HepG2 (cell line): ENCODE measurements around the gene USP24. TPM values are rescaled to one million over a fixed set of nuclear protein-coding genes. Genes with fewer than 3 reads are reported as not detected.
A peak's percentile ranks its signal among the peaks of the same experiment; 100 is the strongest.

Experiments
- AGO1 ChIP-seq: fragments of 200-400 bp; formaldehyde crosslinking; IDR thresholded peaks from 2 replicates; pipeline ENCODE4 v1.6.1; 2017; ENCODE audit warnings: mild to moderate bottlenecking, low read depth, low read length, moderate library complexity; ENCODE audit not compliant: poor library complexity, severe bottlenecking
- ATAD3A ChIP-seq: sonication (generic); formaldehyde crosslinking; IDR thresholded peaks from 2 replicates; pipeline ENCODE4 v1.4.0; 2020; ENCODE audit warnings: missing genetic modification reagents
- CBFB ChIP-seq: sonication (generic); formaldehyde crosslinking; IDR thresholded peaks from 2 replicates; pipeline ENCODE4 v1.4.0; 2020; ENCODE audit warnings: missing genetic modification reagents
- DZIP1 ChIP-seq: sonication (generic); formaldehyde crosslinking; IDR thresholded peaks from 2 replicates; pipeline ENCODE4 v1.5.0; 2020; ENCODE audit warnings: mild to moderate bottlenecking, missing genetic modification reagents
- ELF4 ChIP-seq: sonication (generic); formaldehyde crosslinking; IDR thresholded peaks from 2 replicates; pipeline ENCODE4 v1.5.0; 2020; ENCODE audit warnings: missing genetic modification reagents, mild to moderate bottlenecking, moderate library complexity, borderline replicate concordance
- JUNB ChIP-seq: sonication (generic); formaldehyde crosslinking; IDR thresholded peaks from 2 replicates; pipeline ENCODE4 v1.8.0; 2022; ENCODE audit warnings: missing genetic modification reagents, mild to moderate bottlenecking, borderline replicate concordance
- KLF6 ChIP-seq: IDR thresholded peaks from 2 replicates; pipeline ENCODE4 v1.8.0; 2016; ENCODE audit warnings: missing biosample characterization, missing genetic modification reagents
- MBNL3 ChIP-seq: fragments of 250-450 bp; sonication (Bioruptor Pico); conservative IDR thresholded peaks from 2 replicates; pipeline ENCODE4 v1.8.0; 2022; ENCODE audit warnings: mild to moderate bottlenecking, inconsistent platforms
- NR2F1 ChIP-seq, 2 experiments: fragments of 450-650 bp in 1 of 2; formaldehyde crosslinking in 1 of 2; IDR thresholded peaks; 2 replicates each; pipeline versions ENCODE4 v1.5.0 to v1.6.1; 2016 to 2020; ENCODE audit warnings: mild to moderate bottlenecking in 1 of 2, missing compliant biosample characterization in 1 of 2, missing genetic modification reagents in 1 of 2, moderate library complexity in 1 of 2
- PITX1 ChIP-seq: sonication (generic); formaldehyde crosslinking; IDR thresholded peaks from 2 replicates; pipeline ENCODE4 v1.5.1; 2020; ENCODE audit warnings: mild to moderate bottlenecking, missing genetic modification reagents
- RELA ChIP-seq: sonication (generic); formaldehyde crosslinking; IDR thresholded peaks from 2 replicates; pipeline ENCODE4 v1.4.0; 2020; ENCODE audit warnings: missing genetic modification reagents
- RFX3 ChIP-seq: IDR thresholded peaks from 2 replicates; pipeline ENCODE4 v1.6.1; 2016; ENCODE audit warnings: missing biosample characterization, missing genetic modification reagents
- ZFYVE20 ChIP-seq: sonication (generic); formaldehyde crosslinking; IDR thresholded peaks from 2 replicates; pipeline ENCODE4 v1.8.0; 2023; ENCODE audit warnings: low read depth, mild to moderate bottlenecking, moderate library complexity, missing genetic modification reagents, borderline replicate concordance
- ZNF18 ChIP-seq: sonication (generic); formaldehyde crosslinking; IDR thresholded peaks from 2 replicates; pipeline ENCODE4 v1.8.0; 2022; ENCODE audit warnings: mild to moderate bottlenecking, missing genetic modification reagents; ENCODE audit not compliant: insufficient replicate concordance
- ZNF20 ChIP-seq: sonication (generic); formaldehyde crosslinking; IDR thresholded peaks from 2 replicates; pipeline ENCODE4 v1.4.0; 2020; ENCODE audit warnings: mild to moderate bottlenecking, moderate library complexity, missing genetic modification reagents
- ZNF276 ChIP-seq: sonication (generic); formaldehyde crosslinking; IDR thresholded peaks from 2 replicates; pipeline ENCODE4 v1.4.0; 2020; ENCODE audit warnings: mild to moderate bottlenecking, low read depth, missing genetic modification reagents
- ZNF460 ChIP-seq: sonication (generic); formaldehyde crosslinking; IDR thresholded peaks from 2 replicates; pipeline ENCODE4 v1.5.1; 2020; ENCODE audit warnings: missing genetic modification reagents, mild to moderate bottlenecking, borderline replicate concordance
- ZNF468 ChIP-seq: sonication (generic); formaldehyde crosslinking; IDR thresholded peaks from 2 replicates; pipeline ENCODE4 v1.8.0; 2022; ENCODE audit warnings: mild to moderate bottlenecking, moderate library complexity, missing genetic modification reagents
- ZNF816 ChIP-seq: sonication (generic); formaldehyde crosslinking; IDR thresholded peaks from 2 replicates; pipeline ENCODE4 v1.8.0; 2022; ENCODE audit warnings: missing genetic modification reagents, mild to moderate bottlenecking, borderline replicate concordance
- ZSCAN31 ChIP-seq: sonication (generic); formaldehyde crosslinking; IDR thresholded peaks from 2 replicates; pipeline ENCODE4 v1.5.0; 2020; ENCODE audit warnings: low read depth, mild to moderate bottlenecking, missing genetic modification reagents
- polyA plus RNA-seq, 8 experiments: library from polyadenylated mRNA; depleted of rRNA in 3 of 8; stranded (reverse) in 7 of 8; unstranded in 1 of 8; fragments of >200 nt; fragmentation: Illumina TruSeq in 4 of 8; extraction: Trizol in 4 of 8; gene quantifications; 2 replicates each; pipeline versions ENCODE4 v1.2.1 to v1.2.3, GENCODE V29; 2011 to 2016; ENCODE audit warnings: low read depth in 4 of 8, missing spikeins in 1 of 8, mixed read lengths in 1 of 8; ENCODE audit not compliant: insufficient read depth in 1 of 8
- total RNA-seq, 5 experiments: library from RNA; depleted of rRNA; stranded (reverse); fragments of >200 nt; fragmentation: Illumina TruSeq; extraction: Trizol; gene quantifications; 2 replicates each; pipeline ENCODE4 v1.2.3, GENCODE V29; 2016; ENCODE audit warnings: low read depth in 1 of 5
- TF ChIP-seq, protein P1 (sequence below): sonication (generic); formaldehyde crosslinking; IDR thresholded peaks from 2 replicates; pipeline ENCODE4 v1.4.0; 2020; ENCODE audit warnings: missing genetic modification reagents

The USP24 gene
- total and polyA plus RNA-seq, 2 of the 13 experiments (the other 11 are each of a cell fraction or from before 2014, with no cell fraction given), result 18.8 to 47.6 TPM

- TF ChIP-seq ZNF468 (CRISPR knock-in tag), result no peak
- TF ChIP-seq AGO1, result no peak
- 0 out of 2 replicates have a peak, but pooled peaks have one; percentile 8 for TF ChIP-seq ZNF460 (CRISPR knock-in tag)
- 0 out of 2 replicates have a peak, but pooled peaks have one; percentile 53 for TF ChIP-seq CBFB (CRISPR knock-in tag)
- TF ChIP-seq ZFYVE20 (CRISPR knock-in tag), result peak; percentile 89
- no peak; the same call in 1 of the 2 replicates for TF ChIP-seq ELF4 (CRISPR knock-in tag)
- no peak; the same call in 1 of the 2 replicates for TF ChIP-seq ZSCAN31 (CRISPR knock-in tag)
- TF ChIP-seq KLF6 (CRISPR knock-in tag), result peak; percentile 51; the same call in 1 of the 2 replicates
- no peak for TF ChIP-seq ZNF276 (CRISPR knock-in tag)
- peak; percentile 89; the same call in 1 of the 2 replicates for TF ChIP-seq ZNF816 (CRISPR knock-in tag)
- TF ChIP-seq, protein P1, sequence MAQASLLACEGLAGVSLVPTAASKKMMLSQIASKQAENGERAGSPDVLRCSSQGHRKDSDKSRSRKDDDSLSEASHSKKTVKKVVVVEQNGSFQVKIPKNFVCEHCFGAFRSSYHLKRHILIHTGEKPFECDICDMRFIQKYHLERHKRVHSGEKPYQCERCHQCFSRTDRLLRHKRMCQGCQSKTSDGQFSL (CRISPR knock-in tag), result no peak; the same call in 1 of the 2 replicates
- TF ChIP-seq ATAD3A (CRISPR knock-in tag), result no peak
- no peak for TF ChIP-seq RFX3
- TF ChIP-seq DZIP1 (CRISPR knock-in tag), result 0 out of 2 replicates have a peak, but pooled peaks have one; percentile 65
- TF ChIP-seq RELA (CRISPR knock-in tag), result no peak; the same call in 1 of the 2 replicates
- TF ChIP-seq NR2F1 (CRISPR knock-in tag; IDR thresholded peaks at IDR 0.05), result no peak
- no peak for TF ChIP-seq JUNB (CRISPR knock-in tag)
- no peak for TF ChIP-seq MBNL3 (CRISPR knock-in tag)
- TF ChIP-seq ZNF20, result no peak
- peak; percentile 23 for TF ChIP-seq ZNF18 (CRISPR knock-in tag)
- TF ChIP-seq PITX1, result no peak
Measured at GRCh38 chr1:55215194-55216021, at the start of gene USP24 (continued).
